Measurements from ENCODE around the gene OLFML2A.

DNA sequence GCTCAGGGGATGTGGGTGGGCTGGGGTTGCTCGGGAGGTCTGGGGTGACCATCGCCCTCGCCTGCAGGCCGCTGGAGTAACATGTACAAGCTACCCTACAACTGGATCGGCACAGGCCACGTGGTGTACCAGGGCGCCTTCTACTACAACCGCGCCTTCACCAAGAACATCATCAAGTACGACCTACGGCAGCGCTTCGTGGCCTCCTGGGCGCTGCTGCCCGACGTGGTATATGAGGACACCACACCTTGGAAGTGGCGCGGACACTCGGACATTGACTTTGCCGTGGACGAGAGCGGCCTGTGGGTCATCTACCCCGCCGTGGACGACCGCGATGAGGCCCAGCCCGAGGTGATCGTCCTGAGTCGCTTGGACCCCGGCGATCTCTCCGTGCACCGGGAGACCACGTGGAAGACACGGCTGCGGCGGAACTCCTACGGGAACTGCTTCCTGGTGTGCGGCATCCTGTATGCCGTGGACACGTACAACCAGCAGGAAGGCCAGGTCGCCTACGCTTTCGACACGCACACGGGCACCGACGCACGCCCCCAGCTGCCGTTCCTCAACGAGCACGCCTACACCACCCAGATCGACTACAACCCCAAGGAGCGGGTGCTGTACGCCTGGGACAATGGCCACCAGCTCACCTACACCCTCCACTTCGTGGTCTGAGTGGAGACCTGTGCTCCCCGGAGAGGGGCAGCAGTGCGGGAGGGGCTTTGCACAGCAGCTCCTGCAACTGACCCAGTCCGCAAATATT is 33.0 kb downstream of the OLFML2A start:
- TF ChIP-seq, protein P1, sequence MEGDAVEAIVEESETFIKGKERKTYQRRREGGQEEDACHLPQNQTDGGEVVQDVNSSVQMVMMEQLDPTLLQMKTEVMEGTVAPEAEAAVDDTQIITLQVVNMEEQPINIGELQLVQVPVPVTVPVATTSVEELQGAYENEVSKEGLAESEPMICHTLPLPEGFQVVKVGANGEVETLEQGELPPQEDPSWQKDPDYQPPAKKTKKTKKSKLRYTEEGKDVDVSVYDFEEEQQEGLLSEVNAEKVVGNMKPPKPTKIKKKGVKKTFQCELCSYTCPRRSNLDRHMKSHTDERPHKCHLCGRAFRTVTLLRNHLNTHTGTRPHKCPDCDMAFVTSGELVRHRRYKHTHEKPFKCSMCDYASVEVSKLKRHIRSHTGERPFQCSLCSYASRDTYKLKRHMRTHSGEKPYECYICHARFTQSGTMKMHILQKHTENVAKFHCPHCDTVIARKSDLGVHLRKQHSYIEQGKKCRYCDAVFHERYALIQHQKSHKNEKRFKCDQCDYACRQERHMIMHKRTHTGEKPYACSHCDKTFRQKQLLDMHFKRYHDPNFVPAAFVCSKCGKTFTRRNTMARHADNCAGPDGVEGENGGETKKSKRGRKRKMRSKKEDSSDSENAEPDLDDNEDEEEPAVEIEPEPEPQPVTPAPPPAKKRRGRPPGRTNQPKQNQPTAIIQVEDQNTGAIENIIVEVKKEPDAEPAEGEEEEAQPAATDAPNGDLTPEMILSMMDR (IDR thresholded peaks at IDR 0.05; ENCODE audit: insufficient read depth, low read length), result no peak
- TF ChIP-seq GABPA (IDR thresholded peaks at IDR 0.05; ENCODE audit: low read depth), result no peak

Data from HL-60 (cell line).